HG02852 (cell line): Measurements from ENCODE around the gene GRM4.

Experiments used
- ATAC-seq: cut with Tn5 transposase; IDR thresholded peaks from one replicate; pipeline ENCODE4 v1.9.1; 2021; ENCODE audit warnings: mild to moderate bottlenecking, moderate library complexity; ENCODE audit not compliant: unreplicated experiment

The GRM4 gene

DNA sequence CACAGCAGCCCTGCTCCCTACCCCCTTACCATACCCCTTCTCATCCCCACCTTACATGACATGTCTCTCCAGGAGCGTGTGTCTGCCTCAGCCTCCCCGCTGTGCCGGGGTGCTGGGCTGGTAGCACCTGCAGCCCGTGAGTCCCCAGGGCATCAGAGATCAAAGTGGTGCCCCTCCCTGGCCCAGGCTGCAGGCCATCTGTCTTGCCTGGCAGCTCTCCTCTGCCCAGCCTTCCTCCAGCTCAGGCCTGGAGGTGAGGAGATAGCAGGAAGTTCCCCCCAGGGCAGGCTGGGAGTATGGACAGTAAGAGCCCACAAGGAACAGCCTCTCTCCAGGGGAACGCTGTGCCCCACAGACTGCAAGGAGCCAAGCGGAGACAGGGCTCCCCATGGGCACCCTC, 35.3 kb downstream of the GRM4 start:
- ATAC-seq, result no peak

- no peak for ATAC-seq
These were observed 37.7 kb downstream of the GRM4 start for GRCh38 chr6:34108176-34108575.

DNA sequence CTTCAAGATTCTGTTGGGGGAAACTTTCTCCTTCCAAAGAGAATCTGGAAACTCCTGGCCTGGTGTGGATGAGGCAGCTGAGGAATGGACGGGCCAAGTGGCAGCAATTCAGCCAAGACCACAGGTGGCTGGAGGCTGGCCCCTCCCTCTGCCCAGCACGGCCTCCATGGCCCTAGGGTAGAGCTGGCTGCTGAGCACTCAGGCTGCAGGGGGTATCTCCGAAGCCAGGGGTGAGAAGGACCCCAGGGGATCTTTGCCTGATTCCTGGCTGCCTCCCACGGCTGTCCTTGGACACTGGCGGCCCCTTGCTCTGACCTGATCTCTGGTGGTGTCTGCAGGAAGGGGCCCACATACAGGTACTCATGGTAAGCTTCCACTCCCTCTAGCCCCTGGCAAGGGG, 39.0 kb downstream of the GRM4 start:
- no peak for ATAC-seq

DNA sequence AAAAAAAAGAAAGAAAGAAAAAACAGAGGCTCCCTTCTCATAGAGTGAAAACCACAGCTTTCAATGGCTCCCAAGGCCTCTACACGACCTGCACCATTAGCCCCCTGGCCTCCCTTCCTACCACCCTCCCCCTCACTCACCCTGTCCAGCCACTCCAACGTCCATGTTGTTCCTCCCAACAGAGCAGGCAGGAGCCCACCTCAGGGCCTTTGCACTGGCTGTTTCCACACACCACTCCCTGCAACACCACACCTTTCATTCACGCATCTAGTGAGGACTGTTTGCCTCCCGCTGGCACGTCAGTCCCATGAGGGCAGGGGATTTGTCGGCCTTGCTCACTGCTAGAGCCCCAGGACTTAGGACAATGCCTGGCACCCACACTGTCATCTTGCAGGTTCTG, 39.5 kb downstream of the GRM4 start:
- ATAC-seq, result no peak

- no peak for ATAC-seq
These were observed 41.3 kb downstream of the GRM4 start for GRCh38 chr6:34104628-34105027.

DNA sequence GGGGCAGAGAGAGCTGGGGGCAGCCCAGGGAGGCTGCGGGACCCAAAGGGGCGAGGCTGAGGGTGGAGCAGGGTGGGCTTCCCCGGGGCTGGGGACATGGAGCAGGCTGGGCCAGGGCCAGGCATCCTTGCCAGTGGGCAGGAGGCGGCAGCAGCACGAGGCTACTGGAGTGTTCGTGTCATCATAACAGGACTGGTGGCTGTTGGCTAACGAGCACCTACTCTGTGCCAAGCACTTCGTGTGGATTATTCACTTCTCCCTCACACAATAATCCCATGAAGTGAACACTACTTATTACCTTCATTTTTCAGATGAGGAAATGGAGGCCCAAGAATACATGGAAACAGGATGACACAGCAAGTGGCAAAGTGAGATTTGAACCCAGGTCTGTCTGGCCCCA, 41.7 kb downstream of the GRM4 start:
- ATAC-seq, result no peak

- ATAC-seq, result no peak
These were observed 42.6 kb downstream of the GRM4 start for GRCh38 chr6:34103321-34103720.

- ATAC-seq, result no peak
These were observed 43.2 kb downstream of the GRM4 start for GRCh38 chr6:34102696-34103095.

DNA sequence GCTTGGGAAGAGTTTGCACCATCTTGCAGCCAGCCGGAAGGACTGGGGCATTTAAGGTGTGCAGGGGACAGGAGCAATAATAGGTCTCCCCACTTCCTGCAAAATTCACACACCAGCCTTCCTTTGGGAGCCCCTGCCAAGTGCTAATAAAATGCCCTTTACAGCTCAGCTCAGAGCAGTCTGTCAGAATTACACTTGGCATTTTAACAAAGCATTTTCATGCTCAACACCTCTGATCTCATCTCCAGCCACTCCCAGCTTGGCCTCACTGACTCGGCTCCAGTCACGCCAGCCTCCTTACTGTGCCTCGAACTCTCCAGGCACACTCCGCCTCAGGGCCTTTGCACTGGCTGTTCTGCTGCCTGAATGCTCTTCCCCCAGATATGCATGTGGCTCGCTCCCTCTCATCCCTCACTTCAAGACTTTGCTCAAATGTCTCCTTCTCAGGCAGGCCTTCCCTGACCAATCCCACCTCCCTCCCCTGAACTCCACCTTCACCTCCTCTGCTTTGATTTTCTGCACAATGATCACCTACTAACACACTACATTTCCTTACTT, 43.7 kb downstream of the GRM4 start:
- no peak for ATAC-seq

GRCh38 chr6:34100788-34101187, 45.1 kb downstream of the GRM4 start:
- ATAC-seq, result no peak

DNA sequence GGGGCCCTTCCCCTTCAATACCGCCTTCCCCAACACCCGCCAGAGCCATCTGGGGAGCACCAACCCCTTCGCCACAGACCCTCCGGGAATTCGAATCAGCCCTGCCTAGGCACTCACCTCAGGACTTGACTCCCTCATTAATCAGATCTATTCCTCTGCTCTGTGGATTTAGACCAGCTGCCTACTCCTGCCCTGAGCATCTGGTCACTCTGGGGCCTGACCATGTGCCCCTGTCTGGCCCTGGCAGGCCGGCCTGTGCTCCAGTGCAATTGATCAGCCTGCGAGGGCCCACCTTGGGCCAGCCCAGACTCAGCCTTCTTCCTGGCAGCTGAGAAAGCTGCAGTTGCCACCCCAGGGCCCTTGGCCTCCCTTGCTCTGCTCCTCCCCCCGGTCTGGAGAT, 46.0 kb downstream of the GRM4 start:
- ATAC-seq, result no peak

- no peak for ATAC-seq
These were observed 47.6 kb downstream of the GRM4 start for GRCh38 chr6:34098045-34098936.

- no peak for ATAC-seq
These were observed 49.1 kb downstream of the GRM4 start for GRCh38 chr6:34096814-34097213.

DNA sequence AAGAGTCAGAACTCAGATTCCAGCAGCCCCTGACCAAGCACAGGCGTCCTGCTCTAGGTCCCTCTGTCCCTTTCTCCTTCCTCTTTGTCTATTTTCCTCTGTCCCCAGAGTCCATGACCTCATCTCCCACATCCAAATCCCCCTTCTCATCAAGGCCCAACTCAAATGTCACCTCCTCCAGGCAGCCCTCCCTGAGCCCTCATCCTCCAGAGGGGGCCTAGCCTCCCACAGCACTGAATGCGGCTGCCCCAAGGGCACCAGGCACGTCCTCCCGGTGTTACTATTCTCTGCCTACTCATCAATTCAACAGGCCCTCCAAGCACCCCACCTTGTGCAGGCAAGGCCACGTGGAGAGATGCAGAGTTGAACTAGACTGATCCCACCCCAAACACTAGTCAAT, 49.7 kb downstream of the GRM4 start:
- no peak for ATAC-seq

GRCh38 chr6:34095741-34096140, 50.1 kb downstream of the GRM4 start:
- ATAC-seq, result no peak

DNA sequence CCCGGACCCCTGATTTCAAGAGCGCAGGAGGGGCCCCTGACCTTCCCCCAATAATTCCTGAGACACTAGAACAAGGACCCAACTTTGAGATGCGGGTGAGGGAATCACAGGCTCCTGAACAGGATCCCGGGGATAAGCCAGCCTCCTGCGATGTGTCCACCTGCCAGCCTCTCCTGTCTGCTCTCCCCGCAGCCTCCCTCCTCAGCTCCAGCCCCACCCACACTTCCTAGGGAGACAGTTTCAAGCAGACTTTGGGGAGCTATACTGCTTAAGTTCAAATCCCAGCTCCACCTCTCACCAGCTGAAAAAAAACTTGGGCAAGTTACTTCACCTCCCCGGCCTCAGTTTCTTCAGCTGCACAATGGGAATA, 50.8 kb downstream of the GRM4 start:
- ATAC-seq, result no peak

DNA sequence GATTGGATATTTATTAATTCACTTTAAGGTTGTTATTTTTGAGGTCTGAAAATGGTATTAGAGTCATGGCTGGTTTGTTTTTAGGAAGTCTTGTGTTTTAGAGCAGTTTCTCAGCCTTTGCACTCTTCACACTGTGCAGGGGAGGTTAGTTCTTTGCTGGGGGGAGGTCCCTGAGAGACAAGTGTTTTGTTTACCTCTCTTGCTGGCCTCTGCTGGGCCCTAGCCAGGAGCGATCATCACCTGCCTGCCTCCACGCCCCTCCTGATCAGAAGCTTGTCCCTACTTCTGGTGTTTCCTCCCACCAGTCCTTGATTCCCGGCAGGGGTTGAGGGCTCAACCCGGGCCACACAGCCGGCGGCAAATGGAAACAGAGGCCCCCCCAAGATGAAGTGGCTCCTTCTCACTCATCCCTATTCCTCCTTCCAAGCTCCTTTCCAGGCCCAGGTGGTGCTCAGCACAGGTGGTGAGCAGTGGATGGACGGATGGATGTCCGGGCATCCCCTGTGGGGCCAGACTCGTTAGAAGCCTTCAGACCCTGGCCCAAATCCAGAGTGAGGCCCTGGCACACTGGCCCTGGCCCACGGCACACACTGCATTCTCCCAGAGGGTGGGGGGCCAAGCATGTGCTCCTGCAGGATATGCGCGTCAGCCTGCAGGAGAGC, 51.3 kb downstream of the GRM4 start:
- no peak for ATAC-seq

GRCh38 chr6:34093854-34094430, 51.9 kb downstream of the GRM4 start:
- no peak for ATAC-seq

GRCh38 chr6:34093206-34093605, 52.7 kb downstream of the GRM4 start:
- ATAC-seq, result no peak

DNA sequence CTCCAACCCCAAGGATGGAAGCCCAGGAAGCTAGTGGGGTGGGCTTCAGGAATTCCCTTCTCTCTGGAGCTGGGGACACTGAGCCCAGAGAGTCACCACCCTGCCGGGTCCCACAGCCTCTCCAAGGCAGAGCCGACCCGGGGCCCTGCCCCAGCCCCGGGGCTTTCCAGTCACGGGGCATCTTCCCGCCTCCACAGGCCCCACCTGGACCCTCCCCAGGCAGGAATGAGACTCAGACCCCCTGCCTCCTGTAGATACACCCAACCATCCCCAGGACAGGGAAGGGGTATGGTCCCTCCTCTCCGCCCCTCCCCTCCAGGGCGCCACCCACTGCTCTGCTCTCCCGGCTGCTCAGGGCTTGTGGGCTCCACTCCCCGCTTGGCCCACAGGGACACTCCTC, 53.3 kb downstream of the GRM4 start:
- ATAC-seq, result no peak

GRCh38 chr6:34090935-34091334, 55.0 kb downstream of the GRM4 start:
- ATAC-seq, result no peak

- no peak for ATAC-seq
These were observed 55.4 kb downstream of the GRM4 start for GRCh38 chr6:34090529-34090928.
